Cardiac fibroblast (primary cell): ENCODE measurements around the gene SECISBP2.

Experiments
- DNase-seq, 2 donors: peaks; one replicate each; pipeline versions ENCODE4 v3.0.0 to v3.0.0-alpha.2; 2010; ENCODE audit warnings: low read depth in 2 of 2
- H3K4me3 ChIP-seq, 2 donors: replicated peaks in 1 of 2; 1 replicate in 1 of 2; 2 replicates in 1 of 2; pipeline ENCODE4 v1.5.1; 2011; ENCODE audit warnings: low read depth in 2 of 2, low read length in 2 of 2, mild to moderate bottlenecking in 2 of 2, moderate library complexity in 1 of 2
- CTCF ChIP-seq: IDR thresholded peaks from one replicate; pipeline ENCODE4 v1.5.1; 2011; ENCODE audit warnings: low read depth, mild to moderate bottlenecking, low read length, inconsistent platforms

SECISBP2 gene

GRCh38 chr9:89408628-89409101 lies 90.4 kb downstream of the SECISBP2 start:
- no peak for DNase-seq
- no peak overlapping the region for H3K4me3 ChIP-seq
- no peak for TF ChIP-seq CTCF
